ENCODE results near the gene PER2.

- no peak for TF ChIP-seq SP1 (IDR thresholded peaks at IDR 0.05)
- no peak for TF ChIP-seq FOXA1 (IDR thresholded peaks at IDR 0.05)
- TF ChIP-seq NFRKB (IDR thresholded peaks at IDR 0.05), result no peak
- no peak for TF ChIP-seq FOXM1 (IDR thresholded peaks at IDR 0.05; ENCODE audit: borderline replicate concordance)
- no peak for TF ChIP-seq TARDBP (IDR thresholded peaks at IDR 0.05)
- no peak for TF ChIP-seq BHLHE40 (IDR thresholded peaks at IDR 0.05; ENCODE audit: borderline replicate concordance)
- TF ChIP-seq ZNF384 (IDR thresholded peaks at IDR 0.05), result no peak
- no peak for TF ChIP-seq CTBP1 (IDR thresholded peaks at IDR 0.05; ENCODE audit: borderline replicate concordance)
These were observed 56.6 kb downstream of the PER2 start for GRCh38 chr2:238231809-238232208.

Data from HEK293T (cell line).